SU-DHL-6 (cell line): ENCODE measurements around the gene NRGN.

Experiments used
- EZH2phosphoT487 ChIP-seq: fragments of 200-600 bp; sonication (generic), shearing (Covaris generic); conservative IDR thresholded peaks from 2 replicates; pipeline ENCODE4 v1.6.1; 2018; ENCODE audit warnings: mild to moderate bottlenecking, antibody characterized with exemption, low read length, moderate library complexity, mixed read lengths
- TF ChIP-seq, protein P1 (sequence below): fragments of 200-600 bp; sonication (generic); IDR thresholded peaks from one replicate; pipeline ENCODE4 v1.5.1; 2017; ENCODE audit warnings: antibody characterized with exemption, mild to moderate bottlenecking, low read length, moderate library complexity; ENCODE audit not compliant: insufficient read depth, poor library complexity, severe bottlenecking

- TF ChIP-seq, protein P1, sequence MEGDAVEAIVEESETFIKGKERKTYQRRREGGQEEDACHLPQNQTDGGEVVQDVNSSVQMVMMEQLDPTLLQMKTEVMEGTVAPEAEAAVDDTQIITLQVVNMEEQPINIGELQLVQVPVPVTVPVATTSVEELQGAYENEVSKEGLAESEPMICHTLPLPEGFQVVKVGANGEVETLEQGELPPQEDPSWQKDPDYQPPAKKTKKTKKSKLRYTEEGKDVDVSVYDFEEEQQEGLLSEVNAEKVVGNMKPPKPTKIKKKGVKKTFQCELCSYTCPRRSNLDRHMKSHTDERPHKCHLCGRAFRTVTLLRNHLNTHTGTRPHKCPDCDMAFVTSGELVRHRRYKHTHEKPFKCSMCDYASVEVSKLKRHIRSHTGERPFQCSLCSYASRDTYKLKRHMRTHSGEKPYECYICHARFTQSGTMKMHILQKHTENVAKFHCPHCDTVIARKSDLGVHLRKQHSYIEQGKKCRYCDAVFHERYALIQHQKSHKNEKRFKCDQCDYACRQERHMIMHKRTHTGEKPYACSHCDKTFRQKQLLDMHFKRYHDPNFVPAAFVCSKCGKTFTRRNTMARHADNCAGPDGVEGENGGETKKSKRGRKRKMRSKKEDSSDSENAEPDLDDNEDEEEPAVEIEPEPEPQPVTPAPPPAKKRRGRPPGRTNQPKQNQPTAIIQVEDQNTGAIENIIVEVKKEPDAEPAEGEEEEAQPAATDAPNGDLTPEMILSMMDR = no peak
- TF ChIP-seq EZH2phosphoT487 = no peak
Observed at GRCh38 chr11:124738713-124739478, 846 bp upstream of the NRGN start.
